HTERT RPE-1 (cell line): ENCODE results near the gene CDK19.
"Not testable (repeated sequence)": the region's sequence is repeated elsewhere in the genome, so short reads cannot be mapped to it uniquely, and the experiment has no call there.

Experiments
- in situ Hi-C: fragments of 300-500 bp; cut with MboI; formaldehyde crosslinking; loops from 4 replicates; pipeline ENCODE4 v1.14.3; 2020; ENCODE audit warnings: low sequenced_read_pairs

CDK19 gene

DNA sequence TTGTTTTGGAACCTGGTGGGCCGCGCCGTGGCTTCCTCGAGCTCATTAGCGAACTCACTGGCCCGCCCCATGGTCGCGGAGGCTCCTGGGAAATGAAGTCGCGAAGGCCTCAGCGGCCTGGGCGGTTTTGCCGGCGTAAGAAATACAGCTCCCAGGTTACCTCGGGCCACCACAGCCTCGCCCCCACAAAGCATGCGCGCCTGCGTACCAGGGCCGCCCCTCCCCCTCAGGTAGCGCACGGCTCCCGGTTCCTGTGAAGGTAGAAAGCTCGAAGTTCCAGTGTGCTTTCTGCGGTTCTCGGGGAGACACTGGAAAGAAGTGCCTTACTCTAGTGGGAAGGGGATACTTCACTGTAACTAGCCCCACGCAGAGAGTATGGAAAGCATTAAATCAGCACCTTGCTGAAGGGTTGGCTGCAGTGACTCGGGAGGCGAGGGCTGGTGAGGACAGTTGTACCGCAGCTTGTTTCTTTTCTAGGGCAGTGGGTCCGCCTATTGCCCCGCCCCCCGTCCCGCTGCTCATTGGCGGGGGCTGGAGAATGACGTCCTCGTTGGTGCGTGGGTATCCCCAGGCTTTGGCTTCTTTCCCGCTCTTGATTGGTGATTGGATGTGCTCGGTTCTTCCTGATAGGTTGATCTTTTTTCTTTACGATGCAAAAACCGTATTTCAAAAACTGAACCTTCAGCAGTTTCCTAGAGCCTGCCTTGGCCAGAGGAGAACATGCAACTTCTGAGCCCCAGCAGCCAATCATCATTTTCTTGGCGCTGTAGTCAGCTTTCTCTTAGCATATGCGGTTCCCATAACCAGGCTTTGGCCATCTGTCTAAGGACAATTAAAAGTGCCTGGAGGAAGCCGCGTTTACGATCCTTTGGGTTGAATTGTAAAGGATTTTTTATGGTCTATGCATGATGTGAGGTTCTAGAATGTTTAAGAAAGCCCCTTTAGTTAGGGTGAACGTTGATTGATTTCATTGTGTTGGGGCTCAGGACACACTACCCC is at the start of gene CDK19:
CDK19 (minus strand) TSS at position 59 of the 999 bp plus-strand sequence. CDS start 333 bp downstream, outside the sequence.
- in situ Hi-C loops: no loop called here

DNA sequence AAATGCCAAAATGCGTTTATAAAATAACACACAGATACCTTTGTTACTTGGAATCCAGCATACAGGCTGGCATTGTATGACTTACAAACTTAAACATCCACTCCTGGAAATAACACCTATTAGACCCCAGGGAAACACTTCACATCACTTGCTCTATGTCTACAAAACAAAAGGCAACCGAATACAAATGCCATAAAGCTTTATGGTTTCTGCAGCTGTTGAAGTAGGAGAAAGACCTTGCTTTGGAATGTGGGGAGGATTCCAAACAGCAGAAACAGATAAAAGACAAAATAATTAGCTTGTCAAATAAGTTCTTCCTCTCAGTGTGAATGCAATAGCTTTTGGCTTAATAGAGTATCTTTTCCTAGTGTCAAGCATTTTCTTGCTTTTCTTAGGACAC is 49.6 kb upstream of the CDK19 start:
- in situ Hi-C loops: no loop called here

DNA sequence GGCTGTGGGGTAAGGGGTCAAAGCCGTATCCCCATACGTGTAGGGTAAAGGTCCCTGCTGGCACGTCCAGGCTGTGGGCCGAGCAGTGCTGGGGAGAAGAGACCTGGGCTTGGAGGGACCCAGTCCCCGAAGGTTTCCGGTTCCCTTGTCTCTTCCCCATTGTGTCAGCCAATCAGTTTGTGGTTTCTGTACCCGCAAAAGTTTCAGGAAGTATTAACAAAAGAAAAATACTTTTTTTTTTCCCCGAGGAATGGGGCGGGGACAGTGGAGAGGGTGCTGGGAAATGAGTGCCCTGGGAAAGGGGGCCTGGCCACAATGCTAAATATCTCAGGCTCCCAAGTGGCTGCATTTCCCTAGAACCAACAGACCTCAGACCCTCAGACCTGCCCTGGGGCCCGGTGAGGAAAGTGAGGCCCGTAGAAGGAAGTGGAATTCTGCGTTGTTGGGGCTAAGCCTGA is 44.1 kb upstream of the CDK19 start:
- in situ Hi-C loops: no loop called here

DNA sequence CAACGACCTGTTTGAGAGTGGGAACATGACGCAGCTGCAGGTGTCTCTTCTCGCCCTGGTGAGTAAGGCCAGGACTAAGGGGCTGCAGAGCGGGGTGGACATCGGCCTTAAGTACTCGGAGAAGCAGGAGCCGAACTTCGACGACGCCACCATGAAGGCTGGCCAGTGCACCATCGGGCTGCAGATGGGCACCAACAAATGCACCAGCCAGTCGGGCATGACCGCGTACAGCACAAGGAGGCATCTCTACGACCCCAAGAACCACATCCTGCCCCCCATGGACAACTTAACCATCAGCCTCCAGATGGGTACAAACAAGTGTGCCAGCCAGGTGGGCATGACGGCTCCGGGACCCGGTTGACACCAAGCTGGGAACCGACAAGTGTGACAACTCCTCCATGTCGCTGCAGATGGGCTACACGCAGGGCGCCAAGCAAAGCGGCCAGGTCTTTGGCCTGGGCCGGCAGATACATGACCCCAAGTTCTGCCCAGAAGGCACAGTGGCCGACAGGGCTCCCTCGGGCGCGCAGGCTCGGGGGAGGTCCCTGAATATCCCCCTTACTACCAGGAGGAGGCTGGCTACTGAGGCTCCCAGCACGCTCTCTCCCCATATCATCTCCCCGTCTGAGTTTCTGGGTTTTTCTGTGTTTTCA is 43.4 kb upstream of the CDK19 start:
- in situ Hi-C loops: no loop called here

DNA sequence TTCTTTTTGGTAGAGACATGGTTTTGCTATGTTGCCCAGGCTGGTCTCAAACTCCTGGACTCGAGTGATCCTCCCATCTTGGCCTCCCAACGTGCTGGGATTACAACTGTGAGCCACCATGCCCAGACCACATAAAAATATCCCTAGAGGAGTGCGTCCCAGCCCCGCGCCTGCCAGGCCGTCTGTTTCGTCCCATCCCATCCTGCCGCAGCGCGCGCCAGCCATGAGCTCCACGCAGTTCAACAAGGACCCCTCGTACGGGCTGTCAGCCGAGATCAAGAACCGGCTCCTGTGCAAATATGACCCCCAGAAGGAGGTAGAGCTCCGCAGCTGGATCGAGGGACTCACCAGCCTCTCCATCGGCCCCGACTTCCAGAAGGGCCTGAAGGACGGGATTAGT is 42.7 kb upstream of the CDK19 start:
- in situ Hi-C loops: no loop called here

DNA sequence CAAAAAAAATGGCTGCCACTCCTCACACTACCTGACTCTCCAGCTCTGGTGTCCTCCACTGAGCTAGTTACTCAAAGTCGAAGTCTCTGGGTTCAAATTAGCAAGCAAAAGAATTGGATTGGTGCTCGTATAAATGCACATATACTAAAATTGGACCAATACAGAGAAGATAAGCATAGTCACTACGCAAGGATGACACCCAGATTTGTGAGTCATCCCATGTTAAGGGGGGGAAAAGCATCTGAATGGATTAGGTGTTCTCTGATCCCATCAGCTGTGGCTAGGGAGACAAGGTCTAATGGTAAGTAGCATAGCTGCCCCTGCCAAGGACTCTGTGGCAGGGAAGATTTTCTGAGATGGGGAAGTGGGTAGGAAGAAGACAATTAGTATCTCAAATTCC is 41.0 kb upstream of the CDK19 start:
- in situ Hi-C loops: no loop called here

DNA sequence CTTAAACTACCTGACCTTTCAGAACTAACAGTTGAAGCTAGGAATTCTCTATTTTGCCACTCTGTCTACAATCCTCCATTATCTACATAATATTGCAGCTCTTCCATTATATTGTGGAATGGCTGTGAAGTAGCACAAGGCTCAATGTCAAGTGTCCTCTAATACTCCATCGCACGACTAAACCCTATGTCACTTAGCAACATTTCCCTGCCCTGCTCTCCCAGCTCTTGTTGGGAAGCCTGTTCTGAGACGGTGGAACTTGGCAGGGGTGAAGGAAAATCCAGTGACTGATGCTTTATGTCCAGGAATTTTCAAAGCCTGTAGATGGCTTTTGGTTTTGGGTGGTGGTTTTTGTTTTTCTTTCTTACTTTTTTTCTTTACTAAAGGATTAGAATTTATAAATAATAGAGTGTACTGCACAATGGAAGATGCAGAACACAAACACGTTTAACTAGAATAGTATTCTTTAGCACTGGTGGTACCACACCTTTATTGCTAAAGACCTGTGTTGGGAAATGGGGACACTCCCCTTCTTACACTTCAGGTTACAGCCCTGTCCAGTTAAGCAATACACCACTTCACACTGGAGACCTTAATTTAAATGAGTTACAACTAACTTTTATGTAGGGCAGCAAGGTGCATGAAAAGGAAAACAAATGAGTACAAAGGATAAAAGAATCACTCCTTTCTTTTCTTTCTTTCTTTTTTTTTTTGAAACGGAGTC is 38.6 kb upstream of the CDK19 start:
- in situ Hi-C loops: no loop called here

DNA sequence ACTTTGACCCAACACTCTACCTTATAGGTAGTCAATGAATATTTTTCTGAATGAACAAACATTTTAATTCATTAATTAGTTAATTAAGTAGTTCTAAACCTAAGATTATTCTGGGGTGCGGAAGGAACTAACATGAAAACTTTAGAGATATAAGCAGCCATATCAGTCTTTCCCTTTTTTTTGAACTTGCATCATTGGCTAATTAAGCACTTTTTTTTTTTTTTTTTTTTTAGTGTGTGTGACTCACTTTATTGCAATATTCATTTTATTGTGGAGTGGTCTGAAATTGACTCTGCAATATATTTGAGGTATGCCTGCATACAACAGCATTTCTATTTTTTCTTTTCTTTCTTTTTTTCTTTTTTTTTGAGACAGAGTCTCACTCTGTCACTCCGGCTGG is 37.5 kb upstream of the CDK19 start:
- in situ Hi-C loops: no loop called here

DNA sequence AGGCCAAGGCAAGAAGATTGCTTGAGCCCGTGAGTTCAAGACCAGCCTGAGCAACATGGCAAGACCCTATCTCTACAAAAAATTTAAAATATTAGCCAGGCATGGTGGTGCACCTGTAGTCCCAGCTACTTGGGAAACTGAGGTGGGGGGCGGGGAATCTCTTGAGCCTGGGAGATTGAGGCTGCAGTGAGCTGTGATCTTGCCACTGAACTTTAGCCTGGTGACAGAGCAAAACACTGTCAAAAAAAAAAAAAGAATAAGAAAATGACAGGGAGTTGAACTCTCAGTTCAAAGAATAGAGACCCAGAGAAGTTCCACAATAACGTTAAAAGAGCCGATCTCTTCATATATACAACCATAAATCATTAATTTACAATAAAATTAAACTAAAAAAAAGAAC is 34.5 kb upstream of the CDK19 start:
- in situ Hi-C loops: no loop called here

DNA sequence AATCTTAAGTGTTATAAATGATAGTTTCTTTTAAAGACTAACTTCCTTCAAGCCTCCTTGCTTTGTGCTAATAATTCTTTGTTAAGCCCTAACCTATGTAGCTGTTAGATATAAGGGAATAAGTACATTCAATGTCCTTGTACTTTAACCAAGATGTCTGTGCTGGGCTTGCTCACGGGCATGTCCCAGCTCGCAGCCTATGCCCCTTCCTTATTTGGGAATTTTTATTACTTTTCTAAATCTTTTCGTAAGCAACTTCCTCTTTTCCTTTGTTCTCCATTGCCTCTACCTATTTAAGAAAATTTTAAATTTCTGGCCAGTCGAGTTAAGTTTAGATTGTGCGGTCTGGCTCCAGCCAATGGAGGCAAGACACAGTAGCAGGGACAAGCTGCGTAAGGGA is 26.0 kb upstream of the CDK19 start:
- in situ Hi-C loops: no loop called here

DNA sequence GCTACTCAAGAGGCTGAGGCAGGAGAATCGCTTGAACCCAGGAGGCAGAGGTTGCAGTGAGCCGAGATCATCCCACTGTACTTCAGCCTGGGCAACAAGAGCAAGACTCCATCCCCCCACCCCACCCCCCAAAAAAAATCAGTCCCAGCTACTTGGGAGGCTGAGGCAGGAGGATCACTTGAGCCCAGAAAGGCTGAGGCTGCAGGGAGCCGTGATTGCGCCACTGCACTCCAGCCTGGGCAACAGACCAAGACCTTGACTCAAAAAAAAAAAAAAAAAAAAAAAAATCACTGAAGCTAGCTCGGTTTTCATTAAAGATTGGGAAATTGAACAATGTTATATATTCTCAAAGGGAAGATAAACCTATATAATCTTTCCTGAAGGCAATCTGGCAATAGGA is 20.5 kb upstream of the CDK19 start:
- in situ Hi-C loops: not testable (repeated sequence)

DNA sequence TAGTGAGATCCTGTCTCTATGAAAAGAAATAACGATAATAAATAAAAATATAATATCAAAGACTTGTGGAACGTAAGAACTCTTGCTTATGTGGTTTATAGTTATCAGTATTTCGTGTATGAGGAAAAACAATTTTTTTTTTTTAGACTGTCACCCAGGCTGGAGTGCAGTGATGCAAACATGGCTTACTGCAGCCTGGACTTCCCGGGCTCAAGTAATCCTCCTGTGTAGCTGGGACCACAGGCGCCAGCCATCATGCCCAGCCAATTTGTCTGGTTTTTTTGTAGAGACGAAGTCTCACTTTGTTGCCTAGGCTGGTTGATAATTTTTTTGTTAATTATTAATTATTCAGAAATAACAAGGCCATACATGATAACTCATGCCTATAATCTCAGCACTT is 18.6 kb upstream of the CDK19 start:
- in situ Hi-C loops: no loop called here

DNA sequence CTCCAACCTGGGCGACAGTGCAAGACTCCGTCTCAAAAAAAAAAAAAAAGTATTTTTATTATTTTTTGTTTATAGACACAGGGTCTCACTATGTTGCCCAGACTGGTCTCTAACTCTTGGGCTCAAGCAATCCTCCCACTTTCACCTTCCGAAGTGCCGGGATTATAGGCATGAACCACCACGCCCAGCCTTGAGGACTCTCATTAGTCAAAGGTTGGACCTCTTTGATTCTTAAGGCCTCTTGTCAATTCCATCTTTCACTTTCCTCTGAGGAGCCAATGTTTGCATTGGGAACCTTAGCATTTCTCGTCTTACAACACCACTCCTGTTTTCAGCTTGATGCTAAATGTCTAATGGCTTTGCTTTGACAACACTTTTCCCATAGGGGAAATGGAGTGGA is 16.1 kb upstream of the CDK19 start:
- in situ Hi-C loops: no loop called here

DNA sequence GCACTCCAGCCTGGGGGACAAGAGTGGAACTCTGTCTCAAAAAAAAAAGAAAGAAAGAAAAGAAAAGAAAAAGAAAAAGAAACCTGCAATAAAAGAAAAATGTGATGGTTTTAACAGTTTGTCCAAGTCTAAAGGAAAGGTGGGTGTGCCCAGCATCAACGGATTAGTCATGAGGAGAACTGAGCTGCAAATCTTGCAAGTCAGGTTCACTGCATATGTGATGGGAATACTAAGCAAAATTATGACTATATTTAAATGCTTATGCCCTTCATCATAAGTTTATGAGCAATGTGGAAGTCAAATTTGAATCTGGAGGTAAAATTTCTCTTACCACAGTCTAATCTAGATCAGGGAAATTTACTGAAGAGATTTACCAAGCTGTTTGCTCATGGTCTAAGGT is 13.1 kb upstream of the CDK19 start:
- in situ Hi-C loops: no loop called here

DNA sequence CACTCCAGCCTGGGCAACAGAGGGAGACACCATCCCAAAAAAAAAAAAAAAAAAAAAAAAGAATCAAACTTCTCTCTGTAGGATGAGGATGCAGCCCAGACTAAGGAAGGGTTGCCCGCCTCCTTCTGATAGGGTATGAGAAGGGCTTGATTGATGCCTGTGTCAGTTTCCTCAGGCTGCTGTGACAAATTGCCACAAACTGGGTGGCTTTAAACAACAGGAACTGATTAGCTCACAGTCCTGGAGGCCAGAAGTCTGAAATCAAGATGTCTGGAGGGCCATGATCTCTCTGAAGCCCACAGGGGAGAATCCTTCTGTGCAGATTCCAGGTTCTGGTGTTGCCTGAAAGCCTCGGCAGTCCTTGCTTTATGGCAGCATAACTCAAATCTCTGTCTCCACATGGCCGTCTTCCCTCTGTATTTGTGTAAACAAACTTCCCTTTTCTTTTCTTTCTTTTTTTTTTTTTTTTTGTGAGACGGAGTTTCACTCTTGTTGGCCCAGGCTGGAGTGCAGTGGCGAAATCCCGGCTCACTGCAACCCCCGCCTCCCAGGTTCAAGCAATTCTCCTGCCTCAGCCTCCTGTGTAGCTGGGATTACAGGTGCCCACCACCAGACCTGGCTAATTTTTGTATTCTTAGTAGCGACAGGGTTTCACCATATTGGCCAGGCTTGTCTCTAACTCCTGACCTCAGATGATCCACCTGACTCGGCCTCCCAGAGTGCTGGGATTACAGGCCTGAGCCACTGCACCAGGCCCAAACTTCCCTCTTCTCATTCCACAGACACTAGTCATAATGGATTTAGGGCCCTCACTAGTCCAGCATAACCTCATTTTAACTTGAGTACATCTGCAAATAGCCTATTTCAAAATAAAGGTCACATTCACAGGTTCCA is 11.2 kb upstream of the CDK19 start:
- in situ Hi-C loops: no loop called here

DNA sequence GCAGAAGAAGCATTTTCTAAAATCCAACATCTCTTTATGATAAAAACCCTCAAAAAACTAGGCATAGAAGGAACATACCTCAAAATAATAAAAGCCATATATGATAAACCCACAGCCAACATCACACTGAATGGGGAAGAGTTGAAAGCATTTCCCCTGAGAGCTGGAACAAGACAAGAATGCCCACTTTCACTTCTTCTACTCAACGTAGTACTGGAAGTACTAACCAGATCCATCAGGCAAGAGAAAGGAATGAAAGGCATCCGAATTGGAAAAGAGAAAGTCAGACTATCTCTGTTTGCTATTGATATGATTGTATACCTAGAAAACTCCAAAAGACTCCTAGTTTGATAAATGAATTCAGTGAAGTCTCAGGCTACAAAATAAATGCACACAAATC is 7.9 kb upstream of the CDK19 start:
- in situ Hi-C loops: no loop called here

DNA sequence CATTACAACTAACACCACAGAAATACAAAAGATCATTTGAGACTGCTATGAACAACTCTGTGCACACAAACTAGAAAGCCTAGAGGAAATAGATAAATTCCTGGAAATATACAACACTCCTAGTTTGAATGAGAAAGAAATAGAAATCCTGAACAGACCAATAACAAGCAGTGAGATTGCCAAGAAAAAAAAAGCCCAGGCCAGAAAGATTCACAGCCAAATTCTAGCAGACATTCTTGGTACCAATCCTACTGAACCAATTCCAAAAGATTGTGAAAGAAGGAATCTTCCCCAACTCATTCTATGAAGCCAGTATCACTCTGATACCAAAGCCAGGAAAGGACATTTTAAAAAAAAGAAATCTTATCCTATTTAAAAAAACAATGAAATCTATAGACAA is 7.0 kb upstream of the CDK19 start:
- in situ Hi-C loops: no loop called here

DNA sequence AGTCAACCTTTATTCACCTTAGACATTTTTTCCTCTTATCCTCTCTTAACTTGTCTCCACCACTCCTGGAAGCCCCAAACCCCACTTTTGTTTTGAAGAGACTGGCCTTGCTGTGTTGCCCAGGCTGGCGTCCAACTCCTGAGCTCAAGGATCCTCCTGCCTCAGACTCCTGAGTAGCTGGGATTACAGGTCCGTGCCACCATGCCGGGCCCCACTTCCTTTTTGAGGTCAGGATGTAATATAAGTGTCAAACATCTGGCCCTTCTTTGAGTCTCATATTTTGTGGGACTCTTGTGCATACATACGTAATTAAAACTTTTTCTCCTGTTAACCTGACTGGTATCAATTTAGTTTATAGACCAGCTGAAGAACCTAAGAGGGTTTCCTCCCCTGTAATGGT is 1.4 kb upstream of the CDK19 start:
- in situ Hi-C loops: no loop called here

DNA sequence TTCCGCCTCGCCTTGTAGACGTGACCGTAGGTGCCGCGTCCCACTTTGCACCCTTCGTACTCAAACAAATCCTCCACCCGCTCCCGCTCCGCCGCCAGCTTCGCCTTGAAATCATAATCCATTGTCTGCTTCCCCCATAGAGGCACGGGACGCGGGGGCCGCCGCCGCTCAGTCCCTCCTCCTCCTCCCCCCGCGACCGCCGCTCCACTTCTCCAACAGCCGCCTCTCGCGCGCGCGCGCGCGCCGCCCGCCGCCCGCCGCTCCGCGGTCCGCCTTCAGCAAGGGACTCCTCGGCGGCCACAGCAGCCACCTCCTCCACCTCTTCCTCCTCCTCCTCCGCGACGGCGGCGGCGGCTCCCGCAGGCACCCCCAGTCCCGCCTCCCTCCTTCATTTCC is 256 bp downstream of the CDK19 start:
- in situ Hi-C loops: no loop called here
